Heart left ventricle (tissue), 16 donors: ENCODE data around the gene GRWD1. TPM values are rescaled to one million over a fixed set of nuclear protein-coding genes. Genes with fewer than 3 reads are reported as not detected.

Source experiments
- ATAC-seq, 4 donors: fragments of 200-7000 bp; cut with Tn5 transposase; one replicate each; pipeline ENCODE4 v1.9.1; 2020 to 2022; ENCODE audit warnings: moderate library complexity in 4 of 4, mild to moderate bottlenecking in 3 of 4, moderate number of reproducible peaks in 1 of 4
- DNase-seq, 5 donors: peaks; one replicate each; pipeline ENCODE4 v3.0.0-alpha.2; 2020
- H3K27ac ChIP-seq, 12 donors: fragments of 200-600 bp; sonication (generic) in 4 of 12; one replicate each; pipeline versions ENCODE4 v1.5.0 to v1.8.0; 2016 to 2022; ENCODE audit warnings: mild to moderate bottlenecking in 2 of 12
- H3K27me3 ChIP-seq, 9 donors: fragments of 200-600 bp; sonication (generic) in 2 of 9; one replicate each; pipeline versions ENCODE4 v1.5.1 to v1.8.0; 2016 to 2022; ENCODE audit warnings: mild to moderate bottlenecking in 3 of 9
- H3K36me3 ChIP-seq, 9 donors: fragments of 200-600 bp; sonication (generic) in 2 of 9; one replicate each; pipeline versions ENCODE4 v1.5.0 to v1.8.0; 2018 to 2022; ENCODE audit warnings: mild to moderate bottlenecking in 2 of 9
- H3K4me1 ChIP-seq, 12 donors: fragments of 200-600 bp; sonication (generic) in 4 of 12; one replicate each; pipeline versions ENCODE4 v1.5.0 to v1.8.0; 2016 to 2022; ENCODE audit warnings: mild to moderate bottlenecking in 3 of 12
- H3K4me3 ChIP-seq, 12 donors: fragments of 200-600 bp; sonication (generic) in 4 of 12; one replicate each; pipeline versions ENCODE4 v1.5.0 to v1.8.0; 2017 to 2022; ENCODE audit warnings: mild to moderate bottlenecking in 9 of 12, moderate library complexity in 4 of 12
- H3K9me3 ChIP-seq, 12 donors: fragments of 200-600 bp; sonication (generic) in 4 of 12; one replicate each; pipeline versions ENCODE4 v1.5.0 to v1.8.0; 2016 to 2022; ENCODE audit warnings: mild to moderate bottlenecking in 1 of 12
- CTCF ChIP-seq, 12 donors: fragments of 200-600 bp; sonication (generic) in 4 of 12; IDR thresholded peaks; one replicate each; pipeline versions ENCODE4 v1.5.0 to v1.8.0; 2018 to 2022; ENCODE audit warnings: antibody characterized with exemption in 12 of 12, mild to moderate bottlenecking in 5 of 12
- POLR2A ChIP-seq, 2 donors: fragments of 450-650 bp; IDR thresholded peaks; one replicate each; pipeline ENCODE4 v1.6.1; 2017; ENCODE audit warnings: antibody characterized with exemption in 2 of 2, mild to moderate bottlenecking in 2 of 2, moderate library complexity in 2 of 2
- WGBS, 4 donors: extraction: QIAGEN DNeasy Blood & Tissue Kit in 2 of 4; methylation state at CpG; one replicate each; pipeline versions ENCODE4 v1.1.5 to v1.1.7; 2013 to 2018; 5-methylcytosine and 5-hydroxymethylcytosine counted together
- intact Hi-C, 10 donors: fragments of 100-400 bp; cut with DNase I; formaldehyde crosslinking; loops; one replicate each; pipeline versions ENCODE4 v1.11.1 to v1.14.2; 2022
- polyA plus RNA-seq, 2 donors: library from polyadenylated mRNA; stranded (reverse); fragments of 200-250 nt; gene quantifications; one replicate each; pipeline ENCODE4 v1.2.3, GENCODE V29; 2013
- total RNA-seq, 9 donors: library from RNA; depleted of rRNA in 2 of 9; stranded (reverse); fragments of >200 nt in 2 of 9; fragmentation: NEBNext Ultra II Directional in 3 of 9; extraction: Animal tissue kit (Norgen Biotek cat#: 25700) in 3 of 9; gene quantifications; one replicate each; pipeline versions ENCODE4 v1.1.0 to v1.2.4, GENCODE V29; 2016 to 2023
- donor health status: ischemic (EF 13 %, LVEDD 7.1; RV severe dilation, severe dysfunction).
- donor health status: healthy with polysubstance abuse.
- donor health status: DM: no; HTN: yes; CAD: no.
- donor health status: DM: no; HTN: no; CAD: no.
- donor health status: ischemic (EF 25% LVEDD 6.9; RV normal size, moderate dysfunction).
- donor health status: ischemic (EF 25% LVEDD 5.7; RV mildly dilated, moderate dysfunction).
- donor health status: healthy.
- donor health status: DM: yes; HTN: yes; CAD: no.
- donor health status: ischemic (EF 35%, LVEDD 5.7; RV mildly dilated, moderate dysfunction).
- donor health status: nonischemic (EF 11% LVEDD 7.7; RV severe dilation, severe dysfunction).
- donor health status: DM: yes; HTN: yes; CAD: no.
- donor health status: PGD.
- donor health status: ischemic (EF 29% LVEDD 5.4; RV normal size, mild dysfunction).
- donor health status: nonischemic (EF 23%, LVEDD 6.1; RV moderate dilation, normal function).

GRWD1 gene
- total and polyA plus RNA-seq, 11 donors, result 5.1 to 35.4 (median 19.0) TPM

- no peaks in the 10 kb centered on the region for H3K9me3 ChIP-seq
- intact Hi-C loops, result loop anchor here in 6 of 10 donors (1.0 to 5.0 kb wide), 6 partner anchors 91 to 169 kb away; partner anchors contain the start of genes GRIN2D (in 1 of the 6) and KDELR1 (in 1 of the 6)
- no peak overlapping the region for H3K4me3 ChIP-seq
- TF ChIP-seq CTCF (IDR thresholded peaks at IDR 0.05), result no peak
- no peak for TF ChIP-seq POLR2A (IDR thresholded peaks at IDR 0.05)
- ATAC-seq (no peak), DNase-seq (peak in 1 of 5 donors; percentile 39)
- H3K27me3 ChIP-seq, result peaks cover 0 to 17% (median 0%) of the 10 kb centered on the region in 9 donors
- H3K27ac ChIP-seq, result no peak overlapping the region
- H3K36me3 ChIP-seq, result no peaks in the 10 kb centered on the region
- H3K4me1 ChIP-seq, result peaks cover 0 to 41% (median 13%) of the 10 kb centered on the region in 12 donors
- WGBS, 4 donors, result 5 to 9% (median 7%) methylated on average over 40 to 50 of the region's 50 CpGs
These were observed 45.4 kb downstream of the GRWD1 start for GRCh38 chr19:48490981-48491792.

- no peak for TF ChIP-seq POLR2A (IDR thresholded peaks at IDR 0.05)
- no peak for TF ChIP-seq CTCF (IDR thresholded peaks at IDR 0.05)
- no peaks in the 10 kb centered on the region for H3K36me3 ChIP-seq
- no peak overlapping the region for H3K4me3 ChIP-seq
- H3K4me1 ChIP-seq, result peaks cover 0 to 41% (median 13%) of the 10 kb centered on the region in 12 donors
- intact Hi-C loops, result loop anchor here in 7 of 10 donors (2.0 to 5.0 kb wide), 6 partner anchors 23 to 169 kb away; partner anchors contain the start of genes CYTH2 (in 1 of the 7), GRIN2D (in 1 of the 7) and KDELR1 (in 1 of the 7)
- peaks cover 0 to 18% (median 0%) of the 10 kb centered on the region in 9 donors for H3K27me3 ChIP-seq
- 28 to 38% (median 32%) methylated on average over 10 of the region's 10 CpGs for WGBS, 4 donors
- H3K9me3 ChIP-seq, result no peaks in the 10 kb centered on the region
- ATAC-seq (no peak), DNase-seq (peak in 1 of 5 donors; percentile 20)
- no peak overlapping the region for H3K27ac ChIP-seq
These were observed 46.0 kb downstream of the GRWD1 start for GRCh38 chr19:48491793-48492123.

- ATAC-seq (peak; percentile 89 to 92 (median 90)), DNase-seq (peak; percentile 95 to 97 (median 97))
- peak overlapping the region; percentile 23 to 78 (median 61) for H3K4me3 ChIP-seq
- H3K27me3 ChIP-seq, result peaks cover 0 to 32% (median 1%) of the 10 kb centered on the region in 9 donors
- H3K27ac ChIP-seq, result peak overlapping the region in 11 of 12 donors; percentile 29 to 77 (median 66)
- no peaks in the 10 kb centered on the region for H3K9me3 ChIP-seq
- WGBS, 4 donors, result 1 to 7% (median 2%) methylated on average over 24 to 47 of the region's 47 CpGs
- intact Hi-C loops, result loop anchor here in 7 of 10 donors (2.0 to 5.0 kb wide), 6 partner anchors 24 to 171 kb away; partner anchors contain the start of genes CYTH2 (in 1 of the 7), GRIN2D (in 1 of the 7) and KDELR1 (in 1 of the 7)
- no peaks in the 10 kb centered on the region for H3K36me3 ChIP-seq
- TF ChIP-seq POLR2A (IDR thresholded peaks at IDR 0.05), result peak in 1 of 2 donors; percentile 63
- no peak for TF ChIP-seq CTCF (IDR thresholded peaks at IDR 0.05)
- peaks cover 0 to 39% (median 10%) of the 10 kb centered on the region in 12 donors for H3K4me1 ChIP-seq
These were observed 47.3 kb downstream of the GRWD1 start for GRCh38 chr19:48492925-48493717.
